ENCODE data around the gene RAD23A. TPM values are rescaled to one million over a fixed set of nuclear protein-coding genes. Genes with fewer than 3 reads are reported as not detected.

The RAD23A gene
- total RNA-seq, 1 donor from 2014 or later: 71.6 TPM

DNA sequence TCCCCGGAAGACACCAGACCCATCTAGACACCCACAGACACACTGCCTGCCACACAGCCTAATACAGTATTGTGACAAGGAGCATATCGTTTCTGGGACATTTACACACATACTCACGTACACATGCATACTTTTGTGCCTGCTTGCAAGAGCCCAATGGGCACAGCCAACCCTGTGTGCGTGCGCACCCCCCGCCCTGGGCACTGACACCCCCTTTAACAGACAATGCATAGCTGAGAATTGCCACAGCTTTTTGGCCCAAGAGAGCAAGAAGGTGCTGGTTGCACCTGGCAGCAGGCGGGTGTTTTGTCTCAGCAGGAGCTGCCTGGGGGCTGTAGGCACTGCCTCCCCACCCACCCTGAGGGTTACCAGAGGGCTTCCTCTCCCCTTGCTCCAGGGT is 47.9 kb downstream of the RAD23A start:
- Mint-ChIP-seq H3K36me3 (ENCODE audit: low read depth) (peaks cover 1% of the 10 kb centered on the region), H3K9me3 (ENCODE audit: low read depth) (no peaks in the 10 kb centered on the region), H3K4me1 (ENCODE audit: low read depth) (peaks cover 23% of the 10 kb centered on the region), H3K4me3 (ENCODE audit: unreplicated experiment) (no peak overlapping the region), H3K27me3 (ENCODE audit: low read depth) (no peaks in the 10 kb centered on the region), H3K27ac (ENCODE audit: unreplicated experiment) (no peak overlapping the region)
- TF ChIP-seq, protein P1, sequence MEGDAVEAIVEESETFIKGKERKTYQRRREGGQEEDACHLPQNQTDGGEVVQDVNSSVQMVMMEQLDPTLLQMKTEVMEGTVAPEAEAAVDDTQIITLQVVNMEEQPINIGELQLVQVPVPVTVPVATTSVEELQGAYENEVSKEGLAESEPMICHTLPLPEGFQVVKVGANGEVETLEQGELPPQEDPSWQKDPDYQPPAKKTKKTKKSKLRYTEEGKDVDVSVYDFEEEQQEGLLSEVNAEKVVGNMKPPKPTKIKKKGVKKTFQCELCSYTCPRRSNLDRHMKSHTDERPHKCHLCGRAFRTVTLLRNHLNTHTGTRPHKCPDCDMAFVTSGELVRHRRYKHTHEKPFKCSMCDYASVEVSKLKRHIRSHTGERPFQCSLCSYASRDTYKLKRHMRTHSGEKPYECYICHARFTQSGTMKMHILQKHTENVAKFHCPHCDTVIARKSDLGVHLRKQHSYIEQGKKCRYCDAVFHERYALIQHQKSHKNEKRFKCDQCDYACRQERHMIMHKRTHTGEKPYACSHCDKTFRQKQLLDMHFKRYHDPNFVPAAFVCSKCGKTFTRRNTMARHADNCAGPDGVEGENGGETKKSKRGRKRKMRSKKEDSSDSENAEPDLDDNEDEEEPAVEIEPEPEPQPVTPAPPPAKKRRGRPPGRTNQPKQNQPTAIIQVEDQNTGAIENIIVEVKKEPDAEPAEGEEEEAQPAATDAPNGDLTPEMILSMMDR (IDR thresholded peaks at IDR 0.05): no peak
- DNase-seq (ENCODE audit: low spot score): no peak

DNA sequence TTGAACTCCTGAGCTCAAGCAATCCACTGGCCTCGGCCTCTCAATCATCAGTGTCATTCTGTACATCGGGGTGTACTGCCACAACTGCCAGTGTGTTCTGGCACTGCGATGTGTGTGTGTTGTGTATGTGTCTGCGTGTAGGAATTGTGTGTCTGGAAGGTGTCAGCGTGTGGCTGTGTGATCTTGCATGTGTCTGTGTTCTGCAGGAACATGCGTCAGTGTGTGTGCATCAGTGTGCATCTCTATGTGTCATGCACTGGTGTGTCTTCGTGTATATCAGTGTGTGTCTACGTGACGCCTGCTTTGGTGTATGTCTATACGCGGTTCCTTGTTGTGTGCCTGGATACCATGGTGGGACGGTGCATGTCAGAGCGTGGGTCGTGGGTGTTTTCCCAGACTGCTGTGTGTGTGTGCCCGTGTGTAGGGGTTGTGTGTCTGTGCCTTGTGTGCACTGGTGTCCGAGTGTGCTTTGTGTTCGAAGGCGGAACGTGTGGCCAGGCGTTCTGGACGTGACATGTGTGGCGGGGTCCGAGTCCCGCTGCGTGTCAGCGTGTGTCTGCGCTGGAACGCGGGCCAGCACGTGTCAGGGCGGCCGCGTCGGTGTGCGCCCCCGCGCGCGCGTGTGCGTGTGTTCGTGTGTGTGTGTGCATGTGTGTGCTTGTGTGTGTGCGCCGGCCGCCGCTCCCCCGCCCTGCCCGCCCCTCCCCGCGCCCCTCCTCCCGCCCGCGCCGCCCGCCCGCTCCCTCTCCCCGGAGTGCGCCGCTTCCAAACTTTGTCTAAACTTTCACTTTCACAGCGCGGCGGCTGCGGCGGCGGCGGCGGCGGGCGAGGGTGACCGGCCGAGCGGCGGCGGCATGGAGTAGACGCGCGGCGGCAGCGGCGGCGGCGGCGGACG is 49.3 kb downstream of the RAD23A start, which contains the start of gene NFIX:
Gene NFIX (plus strand): TSS at position 775 of the 895 bp plus-strand sequence. CDS start 363 bp downstream, outside the sequence.
- Mint-ChIP-seq H3K9me3 (ENCODE audit: low read depth) (no peaks in the 10 kb centered on the region), H3K27me3 (ENCODE audit: low read depth) (no peaks in the 10 kb centered on the region)

DNA sequence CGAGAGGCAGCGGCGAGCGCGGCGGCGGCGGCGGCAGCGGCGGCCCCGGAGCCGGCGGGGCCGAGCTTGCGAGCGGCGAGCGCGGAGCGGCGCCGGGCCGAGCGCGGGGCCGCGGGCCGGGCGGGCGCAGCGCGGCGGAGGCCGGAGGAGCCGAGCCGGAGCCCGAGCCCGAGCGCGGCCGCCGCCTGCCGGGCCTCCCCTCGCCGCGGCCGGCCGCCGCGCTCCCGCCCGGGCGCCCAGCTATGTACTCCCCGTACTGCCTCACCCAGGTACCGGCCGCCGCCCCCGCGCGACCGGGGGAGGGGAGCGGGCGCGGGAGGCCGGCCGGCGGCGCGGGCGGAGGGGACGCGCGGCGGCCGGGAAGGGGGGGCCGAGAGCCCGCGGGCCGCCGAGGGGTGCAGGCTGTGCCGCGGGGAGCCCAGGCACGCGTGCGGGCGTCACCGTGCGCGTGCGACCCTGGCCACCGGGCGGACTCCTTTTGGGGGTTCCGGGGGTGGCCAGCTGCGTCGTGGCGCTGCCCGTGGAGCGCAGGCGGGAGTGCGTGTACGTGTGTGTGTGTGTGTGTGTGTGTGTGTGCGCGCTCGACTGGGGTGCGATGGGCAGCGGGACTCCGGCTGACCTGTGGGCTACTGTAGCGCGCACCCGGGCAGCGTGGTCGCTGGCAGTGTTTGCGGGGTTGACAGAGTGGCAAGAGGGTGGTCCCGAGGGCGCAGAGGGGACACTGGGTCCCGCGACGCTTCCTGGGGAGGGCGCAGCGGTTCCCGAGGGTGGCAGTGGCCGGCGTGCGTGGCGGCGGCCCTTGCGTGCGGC is 50.1 kb downstream of the RAD23A start:
- TF ChIP-seq, protein P1 (IDR thresholded peaks at IDR 0.05): no peak
- peaks cover 8% of the 10 kb centered on the region for H3K36me3 Mint-ChIP-seq (ENCODE audit: low read depth)
- H3K27ac Mint-ChIP-seq (ENCODE audit: unreplicated experiment): peak overlapping the region; percentile 87
- H3K27me3 Mint-ChIP-seq (ENCODE audit: low read depth): no peaks in the 10 kb centered on the region
- no peaks in the 10 kb centered on the region for H3K9me3 Mint-ChIP-seq (ENCODE audit: low read depth)
- no peak for DNase-seq (ENCODE audit: low spot score)
- H3K4me1 Mint-ChIP-seq (ENCODE audit: low read depth): peaks cover 23% of the 10 kb centered on the region
- peak overlapping the region; percentile 96 for H3K4me3 Mint-ChIP-seq (ENCODE audit: unreplicated experiment)

More for the DNA sequence above, 49.3 kb downstream of the RAD23A start, which contains the start of gene NFIX:
- Mint-ChIP-seq H3K36me3 (ENCODE audit: low read depth) (peaks cover 8% of the 10 kb centered on the region), H3K4me1 (ENCODE audit: low read depth) (peaks cover 23% of the 10 kb centered on the region), H3K27ac (ENCODE audit: unreplicated experiment) (peak within 1 kb of the TSS; percentile 87), H3K4me3 (ENCODE audit: unreplicated experiment) (peak within 1 kb of the TSS; percentile 96)
- TF ChIP-seq, protein P1 (IDR thresholded peaks at IDR 0.05): peak; percentile 19
- no peak for DNase-seq (ENCODE audit: low spot score)

DNA sequence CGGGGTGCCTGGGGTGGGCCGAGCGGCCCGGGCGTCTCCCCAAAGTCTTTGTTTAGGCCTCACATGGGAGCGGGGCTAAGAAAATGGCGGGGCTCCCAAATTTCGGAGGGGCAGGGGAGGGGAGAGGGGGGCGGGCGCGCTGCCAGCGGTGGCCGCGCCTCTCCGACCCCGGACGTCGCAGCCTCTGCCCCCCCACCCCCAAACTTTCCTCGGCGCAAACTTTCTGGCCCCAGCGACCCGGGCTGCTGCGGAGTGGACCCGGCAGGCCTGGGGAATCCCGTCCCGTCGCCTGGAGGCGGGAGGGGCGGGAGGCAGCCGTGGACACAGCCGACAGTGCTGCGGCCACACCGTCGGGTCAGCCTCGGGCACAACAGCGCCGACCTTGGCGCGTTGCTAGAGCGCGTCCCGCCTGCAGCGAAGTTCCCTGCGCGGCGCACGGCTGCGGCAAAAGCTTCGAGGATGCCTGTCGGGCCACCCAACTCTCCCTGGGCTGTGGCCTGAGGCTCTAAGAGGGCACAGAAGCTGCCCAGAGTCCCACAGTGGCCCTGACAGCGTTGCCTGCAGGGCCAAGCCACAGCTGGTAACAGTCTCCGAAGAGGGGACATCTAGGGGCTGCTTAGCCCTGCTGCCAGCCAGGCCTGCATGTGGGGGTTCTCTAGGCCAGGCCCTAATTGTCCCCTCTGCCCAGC is 50.9 kb downstream of the RAD23A start:
- Mint-ChIP-seq H3K36me3 (ENCODE audit: low read depth) (peaks cover 8% of the 10 kb centered on the region), H3K27ac (ENCODE audit: unreplicated experiment) (no peak overlapping the region), H3K4me3 (ENCODE audit: unreplicated experiment) (peak overlapping the region; percentile 59), H3K27me3 (ENCODE audit: low read depth) (no peaks in the 10 kb centered on the region), H3K9me3 (ENCODE audit: low read depth) (no peaks in the 10 kb centered on the region), H3K4me1 (ENCODE audit: low read depth) (peaks cover 23% of the 10 kb centered on the region)
- TF ChIP-seq, protein P1 (IDR thresholded peaks at IDR 0.05): peak; percentile 29
- DNase-seq (ENCODE audit: low spot score): no peak
